K562 (cell line): ENCODE measurements around the gene SPAG9.
"Not testable (repeated sequence)": the region's sequence is repeated elsewhere in the genome, so short reads cannot be mapped to it uniquely, and the experiment has no call there.

Source experiments
- BACH1 ChIP-seq: fragments of 200-800 bp; sonication (Bioruptor generic); IDR thresholded peaks from 2 replicates; pipeline ENCODE4 v1.6.1; 2016; ENCODE audit warnings: missing genetic modification characterization, missing compliant biosample characterization
- HMGXB4 ChIP-seq: sonication (generic); formaldehyde crosslinking; IDR thresholded peaks from 2 replicates; pipeline ENCODE4 v1.8.1; 2023; ENCODE audit warnings: mild to moderate bottlenecking, missing genetic modification reagents
- POLR2AphosphoS5 ChIP-seq: IDR thresholded peaks from 2 replicates; pipeline ENCODE4 v1.6.1; 2011; ENCODE audit warnings: mild to moderate bottlenecking, low read depth, low read length, moderate library complexity; ENCODE audit not compliant: control insufficient read depth, insufficient read depth
- PREB ChIP-seq: sonication (generic); formaldehyde crosslinking; IDR thresholded peaks from 2 replicates; pipeline ENCODE4 v1.8.1; 2023; ENCODE audit warnings: mild to moderate bottlenecking, missing genetic modification reagents
- SNRNP70 ChIP-seq: fragments of 200-400 bp; formaldehyde crosslinking; optimal IDR thresholded peaks from 2 replicates; pipeline ENCODE3; 2017; ENCODE audit warnings: low read depth, low read length
- TAF15 ChIP-seq: fragments of 200-400 bp; formaldehyde crosslinking; IDR thresholded peaks from 2 replicates; pipeline ENCODE4 v1.6.1; 2017; ENCODE audit warnings: mild to moderate bottlenecking, low read depth, low read length, moderate library complexity
- TARDBP ChIP-seq: fragments of 450-650 bp; IDR thresholded peaks from 2 replicates; pipeline ENCODE4 v1.6.1; 2016

- not testable (repeated sequence) for TF ChIP-seq POLR2AphosphoS5; HMGXB4 (CRISPR knock-in tag); TAF15; TARDBP; SNRNP70; BACH1 (tag); PREB (CRISPR knock-in tag)
Observed at GRCh38 chr17:51083364-51083763, 37.3 kb downstream of the SPAG9 start.
